ENCODE data around the gene DENND1C. TPM values are rescaled to one million over a fixed set of nuclear protein-coding genes. Genes with fewer than 3 reads are reported as not detected.

The DENND1C gene
- total RNA-seq, 6 experiments from 2014 or later: 0.90 to 2.7 (median 1.8) TPM

DNA sequence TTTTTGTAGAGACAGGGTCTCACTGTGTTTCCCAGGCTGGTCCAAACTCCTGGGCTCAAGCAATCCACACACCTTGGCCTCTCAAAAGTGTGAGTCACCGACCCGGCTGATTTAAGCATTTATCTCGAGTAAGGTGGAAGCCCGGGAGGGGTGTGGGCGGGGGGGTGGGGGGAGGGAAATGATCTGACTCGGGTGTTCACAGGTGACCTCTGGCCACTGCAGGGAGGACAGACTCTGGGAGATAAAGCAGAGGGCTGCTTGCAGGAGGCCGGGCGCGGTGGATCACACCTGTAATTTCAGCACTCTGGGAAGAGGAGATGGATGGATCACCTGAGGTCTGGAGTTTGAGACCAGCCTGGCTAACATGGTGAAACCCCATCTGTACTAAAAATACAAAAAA is 7.9 kb downstream of the DENND1C start:
- no peak for DNase-seq
- H3K27ac ChIP-seq: no peak overlapping the region
- TF ChIP-seq, protein P1, sequence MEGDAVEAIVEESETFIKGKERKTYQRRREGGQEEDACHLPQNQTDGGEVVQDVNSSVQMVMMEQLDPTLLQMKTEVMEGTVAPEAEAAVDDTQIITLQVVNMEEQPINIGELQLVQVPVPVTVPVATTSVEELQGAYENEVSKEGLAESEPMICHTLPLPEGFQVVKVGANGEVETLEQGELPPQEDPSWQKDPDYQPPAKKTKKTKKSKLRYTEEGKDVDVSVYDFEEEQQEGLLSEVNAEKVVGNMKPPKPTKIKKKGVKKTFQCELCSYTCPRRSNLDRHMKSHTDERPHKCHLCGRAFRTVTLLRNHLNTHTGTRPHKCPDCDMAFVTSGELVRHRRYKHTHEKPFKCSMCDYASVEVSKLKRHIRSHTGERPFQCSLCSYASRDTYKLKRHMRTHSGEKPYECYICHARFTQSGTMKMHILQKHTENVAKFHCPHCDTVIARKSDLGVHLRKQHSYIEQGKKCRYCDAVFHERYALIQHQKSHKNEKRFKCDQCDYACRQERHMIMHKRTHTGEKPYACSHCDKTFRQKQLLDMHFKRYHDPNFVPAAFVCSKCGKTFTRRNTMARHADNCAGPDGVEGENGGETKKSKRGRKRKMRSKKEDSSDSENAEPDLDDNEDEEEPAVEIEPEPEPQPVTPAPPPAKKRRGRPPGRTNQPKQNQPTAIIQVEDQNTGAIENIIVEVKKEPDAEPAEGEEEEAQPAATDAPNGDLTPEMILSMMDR (IDR thresholded peaks at IDR 0.05): no peak
- H3K9me3 ChIP-seq: no peaks in the 10 kb centered on the region
- intact Hi-C loops (cut with DNase I): no loop called here
- no peaks in the 10 kb centered on the region for H3K27me3 ChIP-seq
- ATAC-seq: no peak
- no peaks in the 10 kb centered on the region for H3K4me1 ChIP-seq
- no peaks in the 10 kb centered on the region for H3K36me3 ChIP-seq
- WGBS (ENCODE audit: insufficient coverage, low coverage, low lambda C conversion rate, missing lambda C conversion rate): 61% methylated on average over 9 of the region's 9 CpGs
- no peak overlapping the region for H3K4me3 ChIP-seq

DNA sequence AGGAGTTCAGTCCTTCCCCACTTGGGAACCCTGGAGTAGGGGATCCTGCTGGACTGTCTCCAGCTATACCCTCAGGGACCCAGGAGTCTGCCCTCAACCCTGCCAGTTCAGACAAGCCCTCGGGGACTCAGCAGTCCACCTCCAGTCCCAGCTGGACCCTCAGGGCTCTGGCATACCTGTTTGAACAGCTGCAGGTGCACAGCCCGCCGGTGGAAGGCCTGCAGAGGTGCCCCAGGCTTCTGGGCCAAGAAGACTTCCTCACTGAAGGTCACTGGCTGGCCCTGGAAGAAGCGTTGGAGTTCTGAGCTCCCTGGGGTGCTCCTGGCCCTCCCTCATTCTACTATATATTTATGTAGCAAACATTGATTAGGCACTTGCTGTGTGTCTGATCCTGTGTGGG is 8.9 kb downstream of the DENND1C start:
- 100% methylated on average over 1 of the region's 4 CpGs for WGBS (ENCODE audit: insufficient coverage, low coverage, low lambda C conversion rate, missing lambda C conversion rate)
- Histone ChIP-seq H3K27ac (no peak overlapping the region), H3K27me3 (no peaks in the 10 kb centered on the region), H3K4me1 (no peaks in the 10 kb centered on the region), H3K36me3 (no peaks in the 10 kb centered on the region), H3K4me3 (no peak overlapping the region), H3K9me3 (no peaks in the 10 kb centered on the region)
- intact Hi-C loops (cut with DNase I): no loop called here
- TF ChIP-seq POLR2A (IDR thresholded peaks at IDR 0.05): no peak
- TF ChIP-seq, protein P1 (IDR thresholded peaks at IDR 0.05): no peak
- DNase-seq (no peak), ATAC-seq (no peak)

DNA sequence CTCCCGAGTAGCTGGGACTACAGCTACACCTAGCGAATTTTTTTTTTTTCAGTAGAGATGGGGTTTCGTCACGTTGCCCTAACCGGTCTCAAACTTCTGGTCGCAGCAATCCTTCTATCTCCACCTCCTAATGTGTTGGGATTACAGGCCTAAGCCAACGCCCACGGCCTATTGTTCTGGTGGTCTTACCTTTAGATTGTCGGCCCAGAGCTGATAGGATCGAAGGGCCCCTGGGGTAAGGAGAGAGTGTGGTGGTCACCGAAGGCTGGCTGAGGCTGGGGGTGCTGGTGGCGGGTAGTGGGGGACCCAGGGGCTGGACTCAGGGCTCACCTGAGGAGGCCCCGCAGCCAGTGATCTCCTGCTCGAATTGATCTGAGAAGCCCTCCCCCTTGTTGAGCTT is 10.5 kb downstream of the DENND1C start:
- TF ChIP-seq, protein P1 (IDR thresholded peaks at IDR 0.05): no peak
- TF ChIP-seq POLR2A (IDR thresholded peaks at IDR 0.05): no peak
- H3K4me1 ChIP-seq: no peaks in the 10 kb centered on the region
- no peak overlapping the region for H3K27ac ChIP-seq
- 85% methylated on average over 8 of the region's 14 CpGs for WGBS (ENCODE audit: insufficient coverage, low coverage, low lambda C conversion rate, missing lambda C conversion rate)
- ATAC-seq (no peak), DNase-seq (no peak)
- intact Hi-C loops (cut with DNase I): no loop called here
- no peaks in the 10 kb centered on the region for H3K27me3 ChIP-seq
- H3K9me3 ChIP-seq: no peaks in the 10 kb centered on the region
- H3K4me3 ChIP-seq: no peak overlapping the region
- peaks cover 0 to 7% (median 0%) of the 10 kb centered on the region in 4 donors for H3K36me3 ChIP-seq

DNA sequence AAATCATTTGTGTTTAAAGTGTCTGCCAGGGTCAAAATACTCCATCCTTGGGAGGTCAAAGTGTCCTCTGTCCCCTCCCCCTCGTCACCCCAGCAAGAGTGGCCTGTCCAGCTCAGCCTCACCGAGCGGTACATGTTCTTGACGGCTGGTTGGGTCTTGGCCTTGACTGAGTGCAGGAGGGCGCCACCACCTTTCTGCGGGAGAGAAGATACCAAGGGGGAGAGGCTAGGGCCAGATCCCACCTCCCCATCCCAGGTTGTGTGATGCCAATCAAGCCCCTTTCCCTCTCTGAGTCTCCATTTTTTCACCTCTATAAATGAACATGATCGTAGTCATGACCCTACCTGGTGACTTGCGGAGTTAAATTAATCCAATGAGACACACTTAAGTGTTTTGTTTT is 11.4 kb downstream of the DENND1C start:
- DNase-seq (no peak), ATAC-seq (no peak)
- H3K27me3 ChIP-seq: no peaks in the 10 kb centered on the region
- 78% methylated on average over 5 of the region's 8 CpGs for WGBS (ENCODE audit: insufficient coverage, low coverage, low lambda C conversion rate, missing lambda C conversion rate)
- H3K9me3 ChIP-seq: no peaks in the 10 kb centered on the region
- no peak overlapping the region for H3K27ac ChIP-seq
- peaks cover 0 to 7% (median 0%) of the 10 kb centered on the region in 4 donors for H3K36me3 ChIP-seq
- intact Hi-C loops (cut with DNase I): no loop called here
- no peaks in the 10 kb centered on the region for H3K4me1 ChIP-seq
- TF ChIP-seq POLR2A (IDR thresholded peaks at IDR 0.05): no peak
- TF ChIP-seq, protein P1 (IDR thresholded peaks at IDR 0.05): no peak
- no peak overlapping the region for H3K4me3 ChIP-seq

DNA sequence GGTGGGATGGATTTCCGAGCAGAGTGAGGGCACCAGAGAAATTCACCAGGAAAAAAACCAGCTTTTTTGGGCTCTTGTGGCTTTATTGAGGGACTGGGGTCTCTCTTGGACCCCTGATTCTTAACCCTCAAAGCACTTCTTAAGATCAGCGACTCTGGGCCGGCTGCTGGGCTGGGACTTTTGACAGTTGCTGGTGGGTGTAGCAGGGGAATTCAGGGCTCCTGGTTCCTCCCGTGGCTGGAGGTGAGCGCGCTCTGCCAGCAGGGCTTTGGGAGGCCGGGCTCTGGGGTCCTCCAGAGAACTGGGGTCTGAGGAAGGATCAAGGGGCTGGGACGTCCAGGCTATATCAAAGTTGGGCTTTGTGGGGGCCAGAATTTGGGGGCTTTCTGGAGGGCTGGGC is 14.2 kb downstream of the DENND1C start:
- DNase-seq: no peak
- Histone ChIP-seq H3K36me3 (peaks cover 0 to 7% (median 0%) of the 10 kb centered on the region in 4 donors), H3K4me3 (no peak overlapping the region), H3K4me1 (no peaks in the 10 kb centered on the region), H3K27me3 (no peaks in the 10 kb centered on the region), H3K27ac (no peak overlapping the region), H3K9me3 (no peaks in the 10 kb centered on the region)
- TF ChIP-seq POLR2A (IDR thresholded peaks at IDR 0.05): no peak
- TF ChIP-seq, protein P1 (IDR thresholded peaks at IDR 0.05): no peak
- intact Hi-C loops (cut with DNase I): no loop called here
- WGBS (ENCODE audit: insufficient coverage, low coverage, low lambda C conversion rate, missing lambda C conversion rate): 87% methylated on average over 3 of the region's 8 CpGs
- no peak for ATAC-seq

Measured in right lobe of liver (tissue), 6 donors.